HCT116 (cell line): ENCODE results near the gene BZW2. TPM values are rescaled to one million over a fixed set of nuclear protein-coding genes. Genes with fewer than 3 reads are reported as not detected.

ENCODE experiments used
- ATAC-seq: fragments of 200-7000 bp; cut with Tn5 transposase; 2 replicates; pipeline ENCODE4 v1.9.1; 2020; ENCODE audit warnings: mild to moderate bottlenecking, moderate library complexity
- BruUV-seq: library from RNA; stranded (reverse); fragments of 400-500 nt; replicated peaks from 2 replicates; lab custom pipeline; 2021; lab: Mats Ljungman, UMichigan
- CTCF ChIA-PET: fragments of 300-600 bp; sonication (Branson Sonifier 250); formaldehyde crosslinking; loops from one replicate; lab custom pipeline; 2021; ENCODE audit warnings: antibody characterized with exemption; lab: Charles Lee
- POLR2A ChIA-PET: fragments of 300-600, 350-600 bp; sonication (Branson Sonifier 250); formaldehyde crosslinking; loops from one replicate; lab custom pipeline; 2021; ENCODE audit warnings: antibody characterized with exemption; lab: Charles Lee
- RAD21 ChIA-PET, 2 experiments: fragments of 300-600 bp; sonication (Branson Sonifier 250); formaldehyde crosslinking; loops; one replicate each; lab custom pipeline; 2023; ENCODE audit warnings: low total read pairs in 2 of 2; ENCODE audit not compliant: uncharacterized antibody in 2 of 2, unreplicated experiment in 2 of 2, low non-redundant PET in 1 of 2; lab: Charles Lee
- DNase-seq: peaks from one replicate; pipeline ENCODE4 v3.0.0-alpha.2; 2010; ENCODE audit warnings: low read depth, low spot score
- H2AFZ ChIP-seq: fragments of 200-600 bp; shearing (Covaris generic), sonication (generic); 2 replicates; pipeline ENCODE4 v1.6.1; 2017; ENCODE audit warnings: low read depth, mixed run types, mixed read lengths, antibody characterized with exemption, low read length; ENCODE audit not compliant: poor library complexity, severe bottlenecking
- H3K27ac ChIP-seq: 2 replicates; pipeline ENCODE4 v1.5.1; 2012; ENCODE audit warnings: low read depth, low read length
- H3K27me3 ChIP-seq: fragments of 200-600 bp; sonication (generic); 2 replicates; pipeline ENCODE4 v1.6.1; 2016; ENCODE audit warnings: mixed run types, low read length, mixed read lengths; ENCODE audit not compliant: insufficient read depth
- H3K36me3 ChIP-seq, 2 experiments: fragments of 200-500 bp in 1 of 2; fragments of 200-600 bp in 1 of 2; sonication (Bioruptor generic) in 1 of 2; sonication (generic) in 1 of 2; 2 replicates each; pipeline versions ENCODE4 v1.5.1 to v1.6.1; 2014 to 2016; ENCODE audit warnings: low read length in 2 of 2, inconsistent platforms in 1 of 2, mixed read lengths in 1 of 2, mixed run types in 1 of 2; ENCODE audit not compliant: insufficient read depth in 2 of 2, control insufficient read depth in 1 of 2
- H3K4me1 ChIP-seq, 2 experiments: fragments of 200-600 bp in 1 of 2; sonication (generic) in 1 of 2; 2 replicates each; pipeline versions ENCODE4 v1.5.1 to v1.6.1; 2012 to 2017; ENCODE audit warnings: low read length in 2 of 2, inconsistent platforms in 1 of 2, mild to moderate bottlenecking in 1 of 2, mixed read lengths in 1 of 2, mixed run types in 1 of 2, moderate library complexity in 1 of 2; ENCODE audit not compliant: insufficient read depth in 2 of 2, control insufficient read depth in 1 of 2
- H3K4me2 ChIP-seq: fragments of 200-600 bp; sonication (generic); 2 replicates; pipeline ENCODE4 v1.6.1; 2017; ENCODE audit warnings: mixed run types, low read length, mixed read lengths
- H3K4me3 ChIP-seq, 2 experiments: fragments of 200-600 bp in 1 of 2; sonication (generic) in 1 of 2; replicated peaks in 1 of 2; 2 replicates each; pipeline ENCODE4 v1.5.1; 2011 to 2016; ENCODE audit warnings: low read length in 2 of 2, control low read depth in 1 of 2, low read depth in 1 of 2, mild to moderate bottlenecking in 1 of 2, mixed read lengths in 1 of 2, mixed run types in 1 of 2
- H3K79me2 ChIP-seq: fragments of 200-600 bp; sonication (generic); 2 replicates; pipeline ENCODE4 v1.6.1; 2017; ENCODE audit warnings: mild to moderate bottlenecking, mixed run types, low read length, moderate library complexity, mixed read lengths; ENCODE audit not compliant: insufficient read depth
- H3K9ac ChIP-seq: fragments of 200-600 bp; sonication (generic); 2 replicates; pipeline ENCODE4 v1.6.1; 2016; ENCODE audit warnings: low read length, mixed read lengths
- H3K9me2 ChIP-seq: fragments of 200-600 bp; sonication (generic), shearing (Covaris generic); 2 replicates; pipeline ENCODE4 v1.6.1; 2017; ENCODE audit warnings: mixed run types, mild to moderate bottlenecking, moderate library complexity; ENCODE audit not compliant: insufficient read depth
- H3K9me3 ChIP-seq, 2 experiments: fragments of 200-500 bp in 1 of 2; fragments of 200-600 bp in 1 of 2; sonication (Bioruptor generic) in 1 of 2; sonication (generic) in 1 of 2; 2 replicates each; pipeline ENCODE4 v1.6.1; 2014 to 2017; ENCODE audit warnings: low read length in 2 of 2, mixed read lengths in 2 of 2, inconsistent platforms in 1 of 2, low read depth in 1 of 2, mild to moderate bottlenecking in 1 of 2, mixed run types in 1 of 2, moderate library complexity in 1 of 2; ENCODE audit not compliant: control insufficient read depth in 1 of 2, insufficient read depth in 1 of 2
- H4K20me1 ChIP-seq: fragments of 200-600 bp; sonication (generic), shearing (Covaris generic); 2 replicates; pipeline ENCODE4 v1.6.1; 2017; ENCODE audit warnings: mixed run types, mild to moderate bottlenecking, moderate library complexity; ENCODE audit not compliant: insufficient read depth
- CTCF ChIP-seq, 3 experiments: fragments of 200-600 bp in 1 of 3; sonication (generic) in 1 of 3; IDR thresholded peaks in 2 of 3; conservative IDR thresholded peaks in 1 of 3; 2 replicates each; pipeline ENCODE4 v1.5.1; 2012 to 2017; ENCODE audit warnings: low read depth in 2 of 3, low read length in 2 of 3, antibody characterized with exemption in 1 of 3, borderline replicate concordance in 1 of 3, control low read depth in 1 of 3, mild to moderate bottlenecking in 1 of 3, mixed read lengths in 1 of 3, mixed run types in 1 of 3, moderate library complexity in 1 of 3; ENCODE audit not compliant: insufficient read depth in 1 of 3
- EGR1 ChIP-seq: IDR thresholded peaks from 2 replicates; pipeline ENCODE4 v1.6.1; 2012; ENCODE audit warnings: low read depth
- ELF1 ChIP-seq: IDR thresholded peaks from 2 replicates; pipeline ENCODE4 v1.6.1; 2012; ENCODE audit warnings: low read depth, borderline replicate concordance
- FOSL1 ChIP-seq: IDR thresholded peaks from 2 replicates; pipeline ENCODE4 v1.6.1; 2012; ENCODE audit warnings: low read depth
- JUND ChIP-seq: IDR thresholded peaks from 2 replicates; pipeline ENCODE4 v1.6.1; 2012
- MAX ChIP-seq: IDR thresholded peaks from 2 replicates; pipeline ENCODE4 v1.6.1; 2012
- POLR2A ChIP-seq: IDR thresholded peaks from 2 replicates; pipeline ENCODE4 v1.7.0; 2011; ENCODE audit warnings: borderline replicate concordance; ENCODE audit not compliant: insufficient read depth, insufficient read length; ENCODE audit errors: extremely low read depth
- POLR2AphosphoS5 ChIP-seq: IDR thresholded peaks from 2 replicates; pipeline ENCODE4 v1.6.1; 2011; ENCODE audit warnings: mild to moderate bottlenecking, low read depth, low read length, moderate library complexity
- RAD21 ChIP-seq: IDR thresholded peaks from 2 replicates; pipeline ENCODE4 v1.6.1; 2012; ENCODE audit warnings: low read depth, mild to moderate bottlenecking
- REST ChIP-seq: IDR thresholded peaks from 2 replicates; pipeline ENCODE4 v1.6.1; 2012; ENCODE audit warnings: low read depth
- SP1 ChIP-seq: IDR thresholded peaks from 2 replicates; pipeline ENCODE4 v1.6.1; 2012; ENCODE audit warnings: low read depth
- SRF ChIP-seq: IDR thresholded peaks from 2 replicates; pipeline ENCODE4 v1.6.1; 2012; ENCODE audit warnings: low read depth
- YY1 ChIP-seq: IDR thresholded peaks from 2 replicates; pipeline ENCODE4 v1.6.1; 2011; ENCODE audit warnings: low read length, low read depth, moderate library complexity, mild to moderate bottlenecking; ENCODE audit not compliant: insufficient replicate concordance; ENCODE audit errors: extremely low read depth
- ZBTB33 ChIP-seq: IDR thresholded peaks from 2 replicates; pipeline ENCODE4 v1.6.1; 2011; ENCODE audit warnings: mild to moderate bottlenecking, low read length, moderate library complexity; ENCODE audit not compliant: insufficient replicate concordance; ENCODE audit errors: extremely low read depth
- ZFX ChIP-seq: fragments of 450-650 bp; IDR thresholded peaks from 2 replicates; pipeline ENCODE4 v1.6.1; 2017
- ZNF274 ChIP-seq: fragments of 200-500 bp; sonication (Bioruptor generic); IDR thresholded peaks from 2 replicates; pipeline ENCODE4 v1.6.1; 2014; ENCODE audit warnings: mild to moderate bottlenecking, low read depth, low read length, inconsistent platforms
- intact Hi-C: fragments of 100-400 bp; cut with micrococcal nuclease; formaldehyde crosslinking; loops from 2 replicates; pipeline ENCODE4 v1.10.0; 2022
- total RNA-seq: library from RNA; stranded (reverse); gene quantifications from one replicate; pipeline ENCODE4 v1.2.1, GENCODE V29; 2021; ENCODE audit not compliant: unreplicated experiment

The BZW2 gene
- total RNA-seq, 1 experiment from 2014 or later: 119 TPM

- ChIA-PET RAD21 (no interaction called here), CTCF (no interaction called here), POLR2A (no interaction called here)
- Histone ChIP-seq H3K9ac (no peak overlapping the region), H3K27me3 (no peaks in the 10 kb centered on the region), H3K36me3 (peaks cover 14 to 18% of the 10 kb centered on the region in 2 experiments), H3K4me3 (no peak overlapping the region), H4K20me1 (no peaks in the 10 kb centered on the region; the same call in 1 of the 2 replicates), H3K9me2 (no peaks in the 10 kb centered on the region), H3K9me3 (no peaks in the 10 kb centered on the region), H2AFZ (no peak overlapping the region), H3K79me2 (no peaks in the 10 kb centered on the region), H3K4me1 (no peaks in the 10 kb centered on the region), H3K27ac (no peak overlapping the region), H3K4me2 (no peak overlapping the region)
- ATAC-seq: no peak
- intact Hi-C loops: no loop called here
- TF ChIP-seq POLR2AphosphoS5 (no peak), RAD21 (no peak), CTCF (IDR thresholded peaks at IDR 0.05 in 2 of 3, conservative IDR thresholded peaks at IDR 0.05 in 1 of 3; ENCODE audit: borderline replicate concordance in 1 of 3, insufficient read depth in 1 of 3, low read depth in 2 of 3, low read length in 2 of 3) (no peak), REST (no peak), SP1 (no peak), ELF1 (no peak), JUND (no peak), FOSL1 (no peak), ZNF274 (no peak), YY1 (no peak), SRF (no peak), ZFX (no peak), POLR2A (no peak), EGR1 (no peak), ZBTB33 (no peak), MAX (no peak)
- no TSS peak for BruUV-seq
- DNase-seq: no peak
Measured at GRCh38 chr7:16708511-16708910, 62.5 kb downstream of the BZW2 start.
